Measurements from ENCODE around the gene TRAF1. TPM values are rescaled to one million over a fixed set of nuclear protein-coding genes. Genes with fewer than 3 reads are reported as not detected.

Gene TRAF1
- total and polyA plus RNA-seq, 2 donors (not counting 1 experiment from before 2014, with no cell fraction given) = 12.2 to 19.5 TPM

DNA sequence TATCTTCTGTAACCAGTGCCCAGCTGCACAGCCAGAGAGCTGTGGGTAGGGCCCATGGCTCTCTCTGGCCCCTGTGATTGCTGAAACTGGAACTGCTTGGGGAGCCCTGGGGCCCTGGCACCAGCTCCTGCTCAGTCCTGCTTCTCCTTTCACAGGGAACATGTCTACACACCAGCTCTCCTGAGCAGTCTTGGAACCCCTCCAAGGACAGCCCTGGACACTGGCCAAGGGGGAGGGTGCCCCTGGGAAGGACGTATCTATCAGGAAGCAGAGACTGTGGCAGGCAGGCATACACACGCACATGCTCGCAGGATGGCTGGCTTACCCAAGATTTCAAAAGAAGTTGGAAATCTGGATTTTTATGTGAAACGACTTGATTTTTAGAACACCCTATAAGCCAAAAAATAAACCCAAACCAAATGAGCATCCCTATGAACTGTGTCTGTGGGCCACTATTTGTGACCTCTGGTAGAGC, 8.8 kb upstream of the TRAF1 start:
- no peaks in the 10 kb centered on the region for H3K9me3 ChIP-seq (ENCODE audit: control extremely low read depth in 1 of 3, control insufficient read depth in 2 of 3, insufficient read depth in 1 of 3, low read length in 2 of 3)
- Mint-ChIP-seq H3K9me3 (ENCODE audit: insufficient read depth) (no peaks in the 10 kb centered on the region), H3K27ac (peak overlapping the region; percentile 44), H3K27me3 (no peaks in the 10 kb centered on the region), H3K4me3 (peak overlapping the region; percentile 61), H3K4me1 (peaks cover 59% of the 10 kb centered on the region)
- intact Hi-C loops (cut with micrococcal nuclease) = loop anchor here (2.0 kb wide), 1 partner anchor 15 kb away; no protein-coding TSS in a partner anchor
- H3K27ac ChIP-seq (ENCODE audit: low read length in 2 of 2) = peak overlapping the region in 1 of 2 donors; percentile 2
- peak overlapping the region; percentile 76 for H3K4me2 ChIP-seq (replicated peaks; ENCODE audit: low read depth, low read length, poor library complexity, severe bottlenecking)
- POLR2A ChIA-PET = interaction anchor here (0.7 to 1.6 kb wide), 2 partner anchors 46 to 67 kb away, joined by 3 to 6 read pairs; no protein-coding TSS in a partner anchor
- DNase-seq (no peak), ATAC-seq (ENCODE audit: low read depth) (no peak)
- TF ChIP-seq, protein P1, sequence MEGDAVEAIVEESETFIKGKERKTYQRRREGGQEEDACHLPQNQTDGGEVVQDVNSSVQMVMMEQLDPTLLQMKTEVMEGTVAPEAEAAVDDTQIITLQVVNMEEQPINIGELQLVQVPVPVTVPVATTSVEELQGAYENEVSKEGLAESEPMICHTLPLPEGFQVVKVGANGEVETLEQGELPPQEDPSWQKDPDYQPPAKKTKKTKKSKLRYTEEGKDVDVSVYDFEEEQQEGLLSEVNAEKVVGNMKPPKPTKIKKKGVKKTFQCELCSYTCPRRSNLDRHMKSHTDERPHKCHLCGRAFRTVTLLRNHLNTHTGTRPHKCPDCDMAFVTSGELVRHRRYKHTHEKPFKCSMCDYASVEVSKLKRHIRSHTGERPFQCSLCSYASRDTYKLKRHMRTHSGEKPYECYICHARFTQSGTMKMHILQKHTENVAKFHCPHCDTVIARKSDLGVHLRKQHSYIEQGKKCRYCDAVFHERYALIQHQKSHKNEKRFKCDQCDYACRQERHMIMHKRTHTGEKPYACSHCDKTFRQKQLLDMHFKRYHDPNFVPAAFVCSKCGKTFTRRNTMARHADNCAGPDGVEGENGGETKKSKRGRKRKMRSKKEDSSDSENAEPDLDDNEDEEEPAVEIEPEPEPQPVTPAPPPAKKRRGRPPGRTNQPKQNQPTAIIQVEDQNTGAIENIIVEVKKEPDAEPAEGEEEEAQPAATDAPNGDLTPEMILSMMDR (IDR thresholded peaks at IDR 0.05) = no peak
- no peak for TF ChIP-seq EZH2 (IDR thresholded peaks at IDR 0.05; ENCODE audit: borderline replicate concordance, insufficient read depth, low read depth, low read length, poor library complexity, severe bottlenecking)
- H3K79me2 ChIP-seq (ENCODE audit: control insufficient read depth, insufficient read depth, low read length) = no peaks in the 10 kb centered on the region
- 0% methylated on average over 1 of the region's 4 CpGs for WGBS (ENCODE audit: insufficient coverage)
- H3K27me3 ChIP-seq (replicated peaks in 1 of 4; ENCODE audit: control extremely low read depth in 1 of 4, control insufficient read depth in 3 of 4, insufficient read depth in 4 of 4, low read length in 3 of 4) = no peaks in the 10 kb centered on the region
- no peaks in the 10 kb centered on the region for H4K20me1 ChIP-seq (ENCODE audit: control insufficient read depth, insufficient read depth, low read length, poor library complexity, severe bottlenecking)
- peak overlapping the region in 1 of 5 experiments; percentile 29 for H3K4me3 ChIP-seq (ENCODE audit: control extremely low read depth in 1 of 5, extremely low read depth in 1 of 5, insufficient read depth in 1 of 5, low read depth in 2 of 5, low read length in 4 of 5)
- no peaks in the 10 kb centered on the region for H3K36me3 ChIP-seq (replicated peaks in 1 of 2; ENCODE audit: control extremely low read depth in 1 of 2, control insufficient read depth in 1 of 2, extremely low read depth in 1 of 2, insufficient read depth in 2 of 2, low read length in 1 of 2)
- H3K4me1 ChIP-seq (ENCODE audit: control insufficient read depth in 2 of 2, insufficient read depth in 2 of 2, low read length in 2 of 2) = peaks cover 62 to 65% of the 10 kb centered on the region in 2 donors
- CTCF ChIA-PET = interaction anchor here (0.6 to 9.6 kb wide), 13 partner anchors 9 to 181 kb away, joined by 3 to 102 read pairs (median 5); partner anchors contain the start of genes FBXW2 and PHF19
- H2AFZ ChIP-seq (ENCODE audit: insufficient read depth, low read depth, low read length, poor library complexity, severe bottlenecking) = no peak overlapping the region
- peak overlapping the region; percentile 28 for H3K9ac ChIP-seq (ENCODE audit: low read length)

DNA sequence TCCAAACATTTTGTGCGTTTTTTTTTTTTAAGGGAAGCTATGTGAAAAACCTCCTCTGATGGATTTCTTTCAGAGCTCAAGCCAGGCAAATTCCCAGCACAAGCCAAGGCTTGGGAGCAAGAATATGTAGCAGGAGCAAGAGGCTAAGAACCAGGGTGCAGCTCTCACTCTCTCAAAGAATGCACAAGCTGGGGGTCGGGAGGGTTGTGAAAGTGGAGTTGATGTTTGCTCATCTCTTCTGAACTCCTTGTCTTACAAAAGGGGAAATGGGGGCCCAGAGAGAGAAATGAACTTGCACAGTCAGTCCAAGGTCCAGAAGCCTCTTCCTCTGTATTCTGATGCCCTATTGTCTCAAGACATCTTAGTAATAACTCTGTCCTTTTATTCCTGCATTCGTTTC, 7.7 kb upstream of the TRAF1 start:
- ATAC-seq (ENCODE audit: low read depth) (no peak), DNase-seq (peak; percentile 45)
- Mint-ChIP-seq H3K27me3 (no peaks in the 10 kb centered on the region), H3K9me3 (ENCODE audit: insufficient read depth) (no peaks in the 10 kb centered on the region), H3K4me1 (peaks cover 70% of the 10 kb centered on the region), H3K4me3 (peak overlapping the region; percentile 29), H3K27ac (peak overlapping the region; percentile 80)
- H3K9me3 ChIP-seq (ENCODE audit: control extremely low read depth in 1 of 3, control insufficient read depth in 2 of 3, insufficient read depth in 1 of 3, low read length in 2 of 3) = no peaks in the 10 kb centered on the region
- ChIA-PET CTCF (interaction anchor here (0.6 to 9.6 kb wide), 8 partner anchors 9 to 179 kb away, joined by 3 to 102 read pairs (median 6); partner anchors contain the start of gene PHF19), POLR2A (interaction anchor here (0.7 kb wide), 1 partner anchor 11 kb away, joined by 3 read pairs; no protein-coding TSS in a partner anchor)
- 40% methylated on average over 1 of the region's 3 CpGs for WGBS (ENCODE audit: insufficient coverage)
- no peak for TF ChIP-seq EZH2 (IDR thresholded peaks at IDR 0.05; ENCODE audit: borderline replicate concordance, insufficient read depth, low read depth, low read length, poor library complexity, severe bottlenecking)
- TF ChIP-seq, protein P1 (IDR thresholded peaks at IDR 0.05) = no peak
- no peaks in the 10 kb centered on the region for H3K27me3 ChIP-seq (replicated peaks in 1 of 4; ENCODE audit: control extremely low read depth in 1 of 4, control insufficient read depth in 3 of 4, insufficient read depth in 4 of 4, low read length in 3 of 4)
- intact Hi-C loops (cut with micrococcal nuclease) = loop anchor here (2.0 to 5.0 kb wide), 3 partner anchors 13 to 352 kb away; partner anchors contain the start of genes CDK5RAP2 and RAB14
- H4K20me1 ChIP-seq (ENCODE audit: control insufficient read depth, insufficient read depth, low read length, poor library complexity, severe bottlenecking) = no peaks in the 10 kb centered on the region
- H3K4me2 ChIP-seq (replicated peaks; ENCODE audit: low read depth, low read length, poor library complexity, severe bottlenecking) = peak overlapping the region; percentile 76
- H3K4me3 ChIP-seq (ENCODE audit: control extremely low read depth in 1 of 5, extremely low read depth in 1 of 5, insufficient read depth in 1 of 5, low read depth in 2 of 5, low read length in 4 of 5) = peak overlapping the region in 1 of 5 experiments; percentile 3
- H3K79me2 ChIP-seq (ENCODE audit: control insufficient read depth, insufficient read depth, low read length) = no peaks in the 10 kb centered on the region
- H3K4me1 ChIP-seq (ENCODE audit: control insufficient read depth in 2 of 2, insufficient read depth in 2 of 2, low read length in 2 of 2) = peaks cover 74 to 77% of the 10 kb centered on the region in 2 donors
- no peak overlapping the region for H2AFZ ChIP-seq (ENCODE audit: insufficient read depth, low read depth, low read length, poor library complexity, severe bottlenecking)
- no peaks in the 10 kb centered on the region for H3K36me3 ChIP-seq (replicated peaks in 1 of 2; ENCODE audit: control extremely low read depth in 1 of 2, control insufficient read depth in 1 of 2, extremely low read depth in 1 of 2, insufficient read depth in 2 of 2, low read length in 1 of 2)
- no peak overlapping the region for H3K9ac ChIP-seq (ENCODE audit: low read length)
- peak overlapping the region in 1 of 2 donors; percentile 99 for H3K27ac ChIP-seq (ENCODE audit: low read length in 2 of 2)

Data from B cell (primary cell).